Epithelial cell of prostate (primary cell): Measurements from ENCODE around the gene ELF1.

Experiments
- DNase-seq: peaks from one replicate; pipeline ENCODE4 v3.0.0-alpha.2; 2011; ENCODE audit warnings: low read depth, low spot score
- H3K27ac ChIP-seq: fragments of 450-650 bp; 2 replicates; pipeline ENCODE4 v1.5.1; 2017; ENCODE audit warnings: mild to moderate bottlenecking

ELF1 gene

DNA sequence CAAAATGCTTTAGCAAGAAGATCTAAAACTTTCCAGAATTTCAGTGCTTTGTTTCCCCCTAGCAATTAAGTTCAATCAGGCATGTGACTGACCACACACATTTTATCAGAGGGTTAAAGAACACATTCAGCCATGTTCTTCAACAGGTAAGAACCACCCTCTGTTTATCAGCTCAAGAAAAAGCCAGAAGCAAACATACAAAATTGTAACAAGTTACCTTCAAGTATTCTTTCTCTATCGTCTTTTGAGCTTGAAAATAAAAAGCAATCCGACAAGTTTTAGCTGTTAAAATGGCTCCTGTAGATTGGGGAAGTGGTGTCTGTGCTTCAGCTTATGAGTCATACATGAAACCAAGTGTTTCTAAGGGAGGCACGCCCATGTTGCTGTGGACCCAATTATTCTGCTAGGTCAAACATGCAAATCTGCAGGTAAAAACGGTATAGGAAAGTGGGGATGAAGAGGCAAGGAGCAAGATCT is at the start of gene ELF1:
Gene ELF1, minus strand, starts transcription at position 306 of the 477 bp plus-strand sequence. CDS start 37,262 bp downstream, outside the sequence.
- H3K27ac ChIP-seq: peak within 1 kb of the TSS; percentile 93
- DNase-seq: peak; percentile 79

DNA sequence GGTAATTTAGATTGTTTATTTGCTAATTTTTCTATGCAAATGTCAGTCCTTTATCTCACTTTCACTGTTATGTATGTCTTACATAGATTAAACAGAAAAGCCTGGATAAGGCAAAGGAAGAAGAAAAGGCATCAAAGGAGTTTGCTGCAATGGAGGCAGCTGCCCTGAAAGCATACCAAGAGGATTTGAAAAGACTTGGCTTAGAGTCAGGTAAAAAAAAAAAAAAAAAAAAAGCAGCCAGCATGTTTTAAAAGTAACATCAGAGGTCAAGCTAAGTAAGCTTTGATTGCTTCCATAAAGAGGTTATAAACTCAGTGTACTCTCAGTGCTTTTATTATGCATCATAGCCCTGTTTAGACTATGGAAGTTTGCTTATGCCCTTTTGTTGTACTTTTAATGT is 46.0 kb upstream of the ELF1 start:
- no peak overlapping the region for H3K27ac ChIP-seq
- no peak for DNase-seq

- no peak overlapping the region for H3K27ac ChIP-seq
- DNase-seq: no peak
Observed at GRCh38 chr13:41064493-41064892, 45.4 kb upstream of the ELF1 start.

DNA sequence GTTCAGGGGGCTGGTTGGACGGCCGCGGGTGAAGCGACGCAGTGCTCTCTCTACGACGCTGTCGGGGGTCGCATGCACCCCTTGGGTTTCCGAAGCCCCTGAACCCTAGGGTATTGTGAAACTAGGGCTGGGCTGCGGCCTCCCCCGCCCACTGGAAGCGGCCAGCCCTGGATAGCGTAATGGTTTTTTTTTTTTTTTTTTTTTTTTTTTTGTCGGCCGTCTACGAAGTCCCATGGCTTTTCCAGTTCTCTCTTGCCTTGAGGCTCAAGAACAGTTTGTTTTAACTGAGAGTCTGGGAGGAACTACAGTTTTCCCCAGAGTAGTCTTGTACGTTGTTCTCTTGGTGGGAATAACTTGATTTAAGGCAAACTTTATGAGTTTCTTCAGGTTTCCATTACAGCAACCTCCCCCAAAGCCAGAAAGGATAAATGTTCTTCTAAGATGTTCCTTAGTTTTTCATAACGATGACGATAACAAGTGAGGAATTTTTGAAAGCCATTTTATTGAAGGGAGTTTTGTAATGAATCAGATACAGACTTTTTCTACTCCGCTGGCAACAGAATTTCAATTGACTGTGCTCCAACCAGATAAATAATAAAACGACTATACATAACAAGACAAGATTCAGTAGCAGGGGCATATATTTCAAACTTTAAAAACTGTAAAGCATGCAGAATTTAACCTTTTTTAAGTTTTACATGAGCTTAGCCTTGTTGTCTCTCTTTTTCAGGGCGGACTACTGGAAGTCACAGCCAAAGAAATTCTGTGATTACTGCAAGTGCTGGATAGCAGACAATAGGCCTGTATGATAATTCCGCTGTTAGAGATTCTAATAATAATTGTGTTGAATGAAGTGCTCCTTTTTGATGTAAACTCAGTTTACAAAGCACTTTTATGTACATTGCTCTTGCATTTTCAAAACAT is 43.1 kb upstream of the ELF1 start:
- peak overlapping the region; percentile 96 for H3K27ac ChIP-seq
- peak; percentile 50 for DNase-seq

DNA sequence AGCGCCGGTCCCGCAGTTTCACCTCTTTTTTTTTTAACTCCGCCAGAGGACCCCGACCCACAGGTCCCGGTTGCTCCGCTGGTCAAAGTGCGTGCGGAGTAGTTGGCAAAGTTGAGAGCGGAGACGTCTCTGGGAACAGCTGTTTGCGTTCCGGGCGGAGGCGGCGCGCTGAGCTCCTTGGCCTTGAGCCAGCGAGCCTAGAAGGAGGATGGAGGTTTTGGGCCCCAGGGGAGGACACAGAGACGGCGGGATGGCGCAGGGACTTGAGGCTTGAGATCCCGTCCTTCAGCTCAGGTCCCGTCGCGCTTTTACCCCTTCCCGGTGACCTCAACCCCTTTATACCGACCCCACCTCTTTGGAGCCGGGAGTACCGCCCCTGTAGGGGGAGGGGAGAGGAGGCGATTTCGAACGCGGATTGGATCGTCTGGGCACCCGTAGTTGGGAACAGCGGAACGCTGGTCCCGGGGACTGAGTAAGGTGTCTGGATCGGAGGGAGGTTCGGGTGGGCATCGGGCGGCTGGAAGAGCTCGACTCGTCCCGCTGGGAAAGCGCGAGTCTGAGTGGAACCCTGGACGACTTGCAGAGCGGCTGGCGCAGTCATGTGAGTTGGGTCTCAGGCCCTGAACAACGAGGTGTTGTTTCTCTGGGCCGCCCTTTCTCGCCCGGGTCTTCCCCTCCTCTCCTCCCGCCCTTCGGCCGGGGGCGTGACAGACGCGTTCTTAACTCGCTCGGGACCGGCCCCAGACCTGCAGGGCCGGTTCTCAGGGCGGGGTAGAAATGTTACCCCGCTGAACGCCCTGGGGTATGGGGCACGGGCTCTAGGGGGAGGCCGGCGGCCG is 42.2 kb upstream of the ELF1 start, which contains the start of gene WBP4:
Gene WBP4, plus strand, starts transcription at position 435 of the 839 bp plus-strand sequence. Its CDS starts 165 bp downstream, at position 600.
- H3K27ac ChIP-seq: peak within 1 kb of the TSS; percentile 96
- peak; percentile 88 for DNase-seq

DNA sequence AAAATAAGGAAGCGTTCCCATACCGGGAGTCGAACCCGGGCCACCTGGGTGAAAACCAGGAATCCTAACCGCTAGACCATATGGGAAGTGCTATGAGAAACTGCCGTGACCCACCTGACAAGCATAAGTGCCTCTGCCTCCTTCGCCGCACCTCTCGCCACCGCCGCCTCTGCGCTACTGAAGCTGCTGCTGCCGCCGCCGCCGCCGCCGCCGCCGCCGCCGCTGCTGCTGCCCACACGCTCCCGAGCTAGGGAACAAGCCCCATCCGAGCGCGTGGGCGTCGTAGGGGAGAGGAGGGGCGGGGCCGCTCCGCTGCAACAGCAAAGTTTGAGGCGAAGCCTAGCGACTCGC is 41.6 kb upstream of the ELF1 start:
- H3K27ac ChIP-seq: peak overlapping the region; percentile 96
- DNase-seq: no peak

GRCh38 chr13:41060082-41060723 is 41.1 kb upstream of the ELF1 start:
- peak overlapping the region; percentile 96 for H3K27ac ChIP-seq
- peak; percentile 48 for DNase-seq

DNA sequence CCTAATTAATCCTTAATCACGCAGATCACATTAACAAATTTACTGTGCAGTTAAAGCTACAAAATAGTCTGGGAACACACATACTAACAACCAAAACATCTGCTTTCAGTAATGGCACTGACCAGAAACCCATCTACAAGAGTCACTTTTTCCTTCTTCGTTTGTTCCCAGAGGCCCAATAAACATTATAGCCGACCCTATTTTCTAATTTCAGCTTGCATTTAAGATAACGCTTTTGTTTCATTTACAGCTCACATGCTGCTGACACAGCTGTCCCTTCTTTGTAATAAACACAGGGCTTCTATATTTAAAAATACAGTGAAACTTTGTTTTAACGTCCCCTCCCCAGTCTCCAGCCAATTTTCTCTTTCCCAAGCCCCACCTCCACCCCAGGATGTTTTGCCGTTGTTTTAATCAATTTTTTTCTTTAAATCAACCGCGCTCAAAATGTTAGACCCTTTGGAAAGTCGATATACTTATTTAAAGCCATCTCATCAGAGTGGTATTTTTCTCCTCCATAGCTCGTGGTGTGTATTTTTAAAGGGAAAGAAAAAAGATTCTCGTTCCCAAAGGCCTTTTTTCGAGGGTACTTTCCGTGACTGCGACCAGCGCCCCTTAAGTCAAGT is 40.5 kb upstream of the ELF1 start:
- H3K27ac ChIP-seq: peak overlapping the region; percentile 96
- no peak for DNase-seq

- no peak for DNase-seq
- H3K27ac ChIP-seq: peak overlapping the region; percentile 96
Observed at GRCh38 chr13:41058295-41059070, 39.4 kb upstream of the ELF1 start.

DNA sequence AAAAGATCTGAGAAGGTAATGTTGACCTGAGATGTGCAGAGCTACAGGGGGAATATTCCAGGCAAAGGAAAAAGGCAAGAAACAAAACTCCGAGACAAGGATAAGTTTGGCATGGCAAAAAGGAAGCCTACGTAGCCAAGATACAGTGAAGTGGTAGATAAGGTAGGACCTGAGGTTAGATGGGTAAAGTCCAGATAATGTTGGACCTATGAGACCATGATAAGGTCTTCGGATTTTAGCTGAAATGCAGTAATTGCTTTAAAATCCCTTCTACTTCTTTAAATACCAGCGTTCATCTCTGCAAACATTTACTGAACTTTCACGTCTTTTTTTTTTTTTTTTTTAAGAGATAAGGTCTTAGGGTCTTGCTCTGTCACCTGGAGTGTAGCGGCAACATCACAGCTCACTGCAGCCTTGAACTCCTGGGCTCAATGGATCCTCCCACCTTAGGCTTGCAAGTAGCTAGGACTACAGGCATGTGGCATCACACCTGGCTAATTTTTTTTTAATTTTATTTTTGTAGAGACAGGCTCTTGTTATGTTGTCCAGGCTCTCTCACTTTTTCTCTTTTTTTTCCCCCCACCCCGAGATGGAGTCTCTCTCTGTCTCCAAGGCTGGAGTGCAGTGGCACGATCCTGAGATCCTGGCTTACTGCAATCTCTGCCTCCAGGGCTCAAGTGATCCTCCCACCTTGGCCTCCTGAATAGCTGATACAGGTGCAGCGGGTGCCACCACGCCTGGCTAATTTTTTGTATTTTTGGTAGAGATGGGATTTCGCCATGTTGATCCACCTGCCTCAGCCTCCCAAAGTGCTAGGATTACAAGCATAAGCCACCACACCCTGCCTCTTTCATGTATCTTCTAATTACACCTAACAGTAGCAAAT is 38.0 kb upstream of the ELF1 start:
- DNase-seq: no peak
- H3K27ac ChIP-seq: no peak overlapping the region

DNA sequence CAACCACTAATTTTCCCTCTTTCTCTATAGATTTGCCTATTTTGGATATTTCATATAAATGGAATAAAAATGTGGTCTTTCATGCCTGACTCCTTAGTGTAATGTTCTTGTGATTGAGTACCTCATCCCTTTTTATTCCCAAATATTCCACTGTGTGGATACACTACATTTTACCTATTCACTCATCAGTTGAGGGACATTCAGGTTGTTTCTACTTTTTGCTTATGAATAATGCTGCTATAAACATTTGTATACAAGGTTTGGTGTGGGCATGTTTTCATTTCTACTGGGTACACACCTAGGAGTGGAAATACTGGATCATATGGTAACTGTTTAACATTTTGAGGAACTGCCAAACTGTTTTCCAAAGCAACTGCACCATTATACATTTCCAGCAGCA is 37.1 kb upstream of the ELF1 start:
- no peak overlapping the region for H3K27ac ChIP-seq
- no peak for DNase-seq

GRCh38 chr13:41054919-41055619 is 36.0 kb upstream of the ELF1 start:
- H3K27ac ChIP-seq: peak overlapping the region; percentile 41
- no peak for DNase-seq

DNA sequence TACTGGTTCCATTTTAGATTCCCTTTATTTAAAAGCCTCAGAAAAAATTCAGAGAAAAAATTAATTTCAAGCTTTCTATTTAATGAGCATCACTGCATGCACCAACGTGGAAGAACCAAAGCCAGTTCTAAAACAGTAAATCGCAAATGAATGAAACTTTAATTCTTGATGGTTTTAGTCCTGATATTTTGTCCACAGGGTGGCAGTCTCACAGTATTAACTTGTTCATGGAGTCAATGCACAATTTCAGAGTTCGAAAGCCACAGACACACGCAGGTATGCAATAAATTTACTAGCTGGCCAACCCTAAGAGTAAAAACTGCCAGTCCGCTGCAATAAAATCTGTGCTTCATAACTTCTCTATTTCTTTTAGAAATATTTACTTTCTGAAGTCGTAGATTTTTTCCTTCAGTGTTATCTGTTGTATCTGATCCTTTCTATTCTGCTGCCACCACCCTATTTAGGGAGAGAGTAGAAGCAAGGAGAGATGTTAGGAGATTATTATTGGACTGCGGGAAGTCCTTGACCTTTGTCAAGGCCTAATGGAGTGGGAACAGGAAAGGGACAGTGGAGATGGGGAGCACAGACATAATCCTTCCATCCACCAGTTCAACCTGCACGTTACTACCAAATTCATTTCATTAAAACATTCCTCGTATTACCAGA is 35.2 kb upstream of the ELF1 start:
- no peak for DNase-seq
- peak overlapping the region; percentile 41 for H3K27ac ChIP-seq

DNA sequence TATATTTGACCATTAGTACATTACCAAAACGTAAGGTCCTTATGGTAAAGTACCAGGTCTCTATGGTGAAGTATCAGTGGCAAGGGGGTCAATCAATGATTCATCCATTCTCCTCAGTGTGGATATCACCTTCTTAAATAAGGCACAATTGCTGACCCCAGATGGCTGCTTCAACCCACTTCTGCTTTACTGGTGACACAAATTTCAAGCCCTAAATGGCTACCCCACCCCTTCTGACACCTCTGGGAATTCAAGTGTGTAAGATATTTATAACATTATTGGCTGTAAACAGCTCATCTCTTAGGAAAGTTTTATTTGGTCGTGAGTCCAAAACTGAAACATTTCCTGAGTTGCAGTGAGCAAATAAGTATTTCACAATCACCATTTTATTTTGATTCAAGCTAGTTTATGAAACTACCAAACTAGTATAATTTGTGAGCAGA is 34.3 kb upstream of the ELF1 start:
- DNase-seq: no peak
- peak overlapping the region; percentile 41 for H3K27ac ChIP-seq

GRCh38 chr13:41052441-41052840 is 33.3 kb upstream of the ELF1 start:
- no peak overlapping the region for H3K27ac ChIP-seq
- DNase-seq: no peak

DNA sequence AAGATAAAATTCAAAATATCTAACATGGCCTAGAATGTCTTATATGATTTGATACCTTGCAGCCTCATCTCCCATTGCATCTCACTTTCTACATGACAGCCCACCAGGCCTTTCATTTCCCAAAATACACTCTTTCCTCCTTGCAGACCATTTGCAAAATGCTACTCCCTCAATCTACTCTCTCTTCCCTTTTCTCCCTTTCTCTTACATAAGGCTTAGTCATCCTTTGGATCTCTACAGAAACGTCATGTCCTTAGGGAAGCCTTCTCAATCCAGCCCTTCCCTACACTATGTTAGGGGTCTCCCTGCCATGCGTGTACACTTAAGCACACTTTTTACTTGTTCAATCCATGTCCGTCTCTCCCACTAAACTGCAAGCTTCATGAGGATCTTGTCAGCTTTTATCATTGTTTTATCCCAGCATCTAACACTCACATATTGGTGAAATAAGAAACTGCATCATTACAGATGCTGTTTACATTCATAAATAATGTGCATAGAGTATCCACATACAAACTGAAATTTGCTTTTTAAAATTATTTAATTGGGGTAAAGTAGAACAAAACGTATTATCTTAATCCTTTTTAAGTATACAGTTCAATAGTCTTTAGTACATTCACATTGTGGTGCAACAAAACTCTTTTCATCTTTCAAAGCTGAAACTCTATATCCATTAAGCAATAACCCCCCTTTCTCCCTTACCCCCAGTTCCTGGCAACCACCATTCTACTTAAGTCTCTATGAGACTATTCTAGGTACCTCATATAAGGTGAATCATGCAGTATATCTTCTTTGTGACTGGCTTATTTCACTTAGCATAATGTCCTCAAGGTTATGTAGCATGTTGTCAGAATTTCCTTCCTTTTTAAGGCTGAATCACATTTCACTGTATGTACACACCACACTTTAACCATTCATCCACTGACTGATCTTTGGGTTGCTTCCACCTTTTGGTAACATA is 30.6 kb upstream of the ELF1 start:
- no peak overlapping the region for H3K27ac ChIP-seq
- DNase-seq: no peak
